Pancreas (tissue), 10 donors: ENCODE measurements around the gene ARCN1. TPM values are rescaled to one million over a fixed set of nuclear protein-coding genes. Genes with fewer than 3 reads are reported as not detected.

Source experiments
- ATAC-seq, 4 donors: fragments of 200-7000 bp; cut with Tn5 transposase; one replicate each; pipeline versions ENCODE4 v1.8.0 to v1.9.1; 2020; ENCODE audit warnings: mild to moderate bottlenecking in 4 of 4, moderate library complexity in 4 of 4
- DNase-seq, 6 donors: peaks; one replicate each; pipeline ENCODE4 v3.0.0-alpha.2; 2020
- FAIRE-seq: peaks from 2 replicates; lab custom pipeline; 2012; peaks lifted over from hg19 to GRCh38; lab: Jason Lieb, UNC
- H3K27ac ChIP-seq, 4 donors: fragments of 200-600 bp; sonication (generic); 1 replicate in 3 of 4; 2 replicates in 1 of 4; pipeline versions ENCODE4 v1.5.0 to v1.8.0; 2020
- H3K27me3 ChIP-seq, 4 donors: fragments of 200-600 bp; one replicate each; pipeline ENCODE4 v1.8.0; 2021
- H3K36me3 ChIP-seq, 3 donors: fragments of 200-600 bp; sonication (generic) in 1 of 3; one replicate each; pipeline versions ENCODE4 v1.5.0 to v1.8.0; 2020 to 2021
- H3K4me1 ChIP-seq, 3 donors: fragments of 200-600 bp; one replicate each; pipeline ENCODE4 v1.8.0; 2021
- H3K4me3 ChIP-seq, 4 donors: fragments of 200-600 bp; sonication (generic) in 2 of 4; one replicate each; pipeline versions ENCODE4 v1.5.0 to v1.8.0; 2020 to 2021
- H3K9me3 ChIP-seq, 4 donors: fragments of 200-600 bp; one replicate each; pipeline ENCODE4 v1.8.0; 2021
- CTCF ChIP-seq, 4 donors: fragments of 200-600 bp; sonication (generic) in 3 of 4; IDR thresholded peaks; one replicate each; pipeline versions ENCODE4 v1.5.0 to v1.8.0; 2021; ENCODE audit warnings: antibody characterized with exemption in 4 of 4
- WGBS, 2 donors: extraction: QIAGEN DNeasy Blood & Tissue Kit; methylation state at CpG; one replicate each; pipeline ENCODE4 v1.1.7; 2013; 5-methylcytosine and 5-hydroxymethylcytosine counted together
- intact Hi-C, 3 donors: fragments of 100-400 bp; cut with DNase I; formaldehyde crosslinking; loops; one replicate each; pipeline versions ENCODE4 v1.11.1 to v1.14.2; 2022
- polyA plus RNA-seq, 2 donors: library from polyadenylated mRNA; stranded (reverse); fragments of 200-250 nt; gene quantifications; one replicate each; pipeline ENCODE4 v1.2.3, GENCODE V29; 2013
- total RNA-seq, 6 donors: library from RNA; stranded (reverse); fragmentation: NEBNext Ultra II Directional in 4 of 6; extraction: Animal tissue kit (Norgen Biotek cat#: 25700) in 4 of 6; gene quantifications; one replicate each; pipeline versions ENCODE4 v1.2.1 to v1.2.4, GENCODE V29; 2021 to 2023
- donor health status: healthy with polysubstance abuse.
- donor health status: DM: no; HTN: no; CAD: no; lungs with moderate emphysema.
- donor health status: DM: no; HTN: no; CAD: no.
- donor health status: control.
- donor health status: control.
- donor health status: Bipolar disorder and iron deficiency.
- donor health status: DM: yes; HTN: yes; CAD: no.
- donor health status: DM: no; HTN: no; CAD: no.
- donor health status: DM: no; HTN: no; CAD: no.
- donor health status: DM: yes; HTN: yes; CAD: no.

The ARCN1 gene
- total and polyA plus RNA-seq, 8 donors, result 39.8 to 105 (median 86.3) TPM

DNA sequence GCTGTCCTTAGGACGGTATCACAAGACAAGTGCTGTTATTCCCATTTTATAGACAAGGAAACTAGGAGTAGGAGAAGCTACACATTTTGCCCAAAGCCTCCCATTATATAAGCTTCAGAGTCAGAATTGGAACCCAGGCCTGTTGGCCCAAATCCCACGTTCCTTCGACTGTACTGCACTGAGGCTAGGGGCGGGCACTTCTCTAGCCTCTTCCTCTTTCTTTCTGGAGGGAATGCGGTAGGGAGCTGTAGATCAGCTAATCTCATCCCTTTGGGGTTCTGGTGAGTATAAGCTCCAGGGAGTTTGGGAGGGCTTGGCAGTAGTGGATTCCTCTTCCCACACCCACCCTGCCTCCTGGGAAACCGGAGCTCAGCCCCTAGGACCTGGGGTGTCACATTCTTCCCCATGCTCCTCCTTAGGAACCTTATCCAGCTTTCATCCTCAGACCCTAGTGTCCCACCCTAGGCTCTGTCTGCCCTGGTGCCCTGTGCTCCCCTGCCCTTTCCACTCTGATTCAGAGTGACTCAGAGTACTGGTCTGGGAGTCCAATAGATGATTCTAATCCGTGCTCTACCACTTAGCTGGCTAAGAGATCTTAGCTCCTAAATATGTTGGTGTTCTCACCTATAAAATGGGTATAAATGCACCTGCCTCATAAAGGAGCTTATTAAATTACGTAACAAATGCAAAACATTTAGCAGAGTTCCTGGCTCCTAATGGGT, 64.5 kb downstream of the ARCN1 start:
- 82 to 83% methylated on average over 8 of the region's 8 CpGs for WGBS, 2 donors
- no peak for FAIRE-seq
- H3K27ac ChIP-seq, result no peak overlapping the region
- no peak overlapping the region for H3K4me3 ChIP-seq
- H3K36me3 ChIP-seq, result peaks cover 0 to 8% (median 0%) of the 10 kb centered on the region in 3 donors
- H3K4me1 ChIP-seq, result peaks cover 15 to 28% (median 15%) of the 10 kb centered on the region in 3 donors
- DNase-seq, result no peak
- TF ChIP-seq CTCF (IDR thresholded peaks at IDR 0.05), result no peak
- no peaks in the 10 kb centered on the region for H3K9me3 ChIP-seq
- no peaks in the 10 kb centered on the region for H3K27me3 ChIP-seq
- intact Hi-C loops, result no loop called here
- ATAC-seq, result no peak

DNA sequence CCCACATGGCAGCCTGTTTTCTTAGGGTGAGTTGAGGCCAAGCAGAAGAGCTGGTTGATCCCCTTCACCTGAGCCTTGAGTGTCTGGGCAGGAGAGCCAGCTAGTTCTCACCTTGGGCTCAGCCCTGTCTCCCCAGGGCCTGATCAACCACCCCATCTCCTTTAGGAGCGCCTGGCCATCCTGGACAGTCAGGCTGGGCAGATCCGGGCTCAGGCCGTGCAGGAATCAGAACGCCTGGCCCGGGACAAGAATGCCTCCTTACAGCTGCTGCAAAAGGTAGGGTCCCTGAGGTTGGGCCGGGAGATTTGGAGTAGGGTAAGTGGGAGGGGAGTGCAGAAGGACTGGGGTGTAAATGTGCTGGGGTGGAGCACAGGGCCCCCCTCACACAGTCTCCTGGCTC, 66.5 kb downstream of the ARCN1 start:
- intact Hi-C loops, result no loop called here
- H3K36me3 ChIP-seq, result peaks cover 0 to 18% (median 0%) of the 10 kb centered on the region in 3 donors
- DNase-seq, result no peak

DNA sequence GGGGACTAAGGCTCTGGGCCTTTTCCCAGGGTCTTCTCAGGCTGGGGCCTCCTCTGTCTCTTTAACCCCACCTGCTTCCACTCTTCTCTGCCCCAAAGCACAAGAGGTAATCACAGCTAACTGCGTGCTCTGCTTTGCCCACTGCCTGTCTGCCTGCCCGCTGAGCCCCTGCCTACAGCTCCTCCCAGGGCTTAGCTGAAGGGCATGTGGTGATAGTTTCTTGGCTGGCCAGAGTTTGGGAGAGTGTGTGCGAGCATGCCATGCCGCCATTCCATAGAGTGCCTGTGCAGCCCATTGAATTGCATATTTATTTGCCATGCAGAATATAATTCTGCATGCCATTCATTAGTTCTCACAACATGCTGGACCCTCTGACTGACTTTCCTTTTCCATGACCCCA, 67.7 kb downstream of the ARCN1 start:
- WGBS, 2 donors, result 79 to 85% methylated on average over 4 of the region's 4 CpGs
- no peaks in the 10 kb centered on the region for H3K9me3 ChIP-seq
- intact Hi-C loops, result no loop called here
- H3K4me1 ChIP-seq, result peaks cover 12 to 41% (median 19%) of the 10 kb centered on the region in 3 donors
- H3K4me3 ChIP-seq, result no peak overlapping the region
- no peak for ATAC-seq
- DNase-seq, result no peak
- no peak for TF ChIP-seq CTCF (IDR thresholded peaks at IDR 0.05)
- no peak overlapping the region for H3K27ac ChIP-seq
- peaks cover 0 to 26% (median 5%) of the 10 kb centered on the region in 3 donors for H3K36me3 ChIP-seq
- H3K27me3 ChIP-seq, result no peaks in the 10 kb centered on the region
- no peak for FAIRE-seq

More for the DNA sequence above, 66.5 kb downstream of the ARCN1 start:
- WGBS, 2 donors, result 84 to 95% methylated on average over 6 of the region's 6 CpGs
- H3K27ac ChIP-seq, result no peak overlapping the region
- TF ChIP-seq CTCF (IDR thresholded peaks at IDR 0.05), result no peak
- H3K4me1 ChIP-seq, result peaks cover 17 to 47% (median 26%) of the 10 kb centered on the region in 3 donors
- no peaks in the 10 kb centered on the region for H3K27me3 ChIP-seq
- FAIRE-seq (no peak), ATAC-seq (no peak)
- no peaks in the 10 kb centered on the region for H3K9me3 ChIP-seq
- H3K4me3 ChIP-seq, result no peak overlapping the region

- TF ChIP-seq CTCF (IDR thresholded peaks at IDR 0.05), result no peak
- 54 to 56% methylated on average over 5 of the region's 5 CpGs for WGBS, 2 donors
- Histone ChIP-seq H3K27ac (no peak overlapping the region), H3K27me3 (no peaks in the 10 kb centered on the region), H3K36me3 (peaks cover 0 to 29% (median 9%) of the 10 kb centered on the region in 3 donors), H3K4me1 (peaks cover 6 to 35% (median 19%) of the 10 kb centered on the region in 3 donors), H3K9me3 (no peaks in the 10 kb centered on the region), H3K4me3 (no peak overlapping the region)
- no peak for FAIRE-seq
- DNase-seq, result peak in 1 of 6 donors; percentile 63
- intact Hi-C loops, result no loop called here
- ATAC-seq, result peak in 2 of 4 donors; percentile 27 to 39
Measured at GRCh38 chr11:118640332-118641154, 68.3 kb downstream of the ARCN1 start.
